ENCODE data around the gene BACE1. TPM values are rescaled to one million over a fixed set of nuclear protein-coding genes. Genes with fewer than 3 reads are reported as not detected.

BACE1 gene
- total RNA-seq = 1 to 10 TPM; 1.8 to 2.7 TPM

- intact Hi-C loops (cut with micrococcal nuclease) = no loop called here
- H3K36me3 Mint-ChIP-seq = no peaks in the 10 kb centered on the region
- peaks cover 11% of the 10 kb centered on the region for H3K27me3 Mint-ChIP-seq
- H3K4me3 Mint-ChIP-seq = peak within 1 kb of the TSS; percentile 72
- H3K4me1 Mint-ChIP-seq (ENCODE audit: low read depth) = peaks cover 12% of the 10 kb centered on the region
- POLR2A ChIA-PET = interaction anchor here (1.8 kb wide), 1 partner anchor 20 kb away, joined by 4 read pairs; no protein-coding TSS in a partner anchor
- CTCF ChIA-PET = no interaction called here
- H3K9me3 Mint-ChIP-seq = no peaks in the 10 kb centered on the region
- H3K27ac Mint-ChIP-seq = no peak within 1 kb of the TSS
- peak; percentile 40 for DNase-seq
Observed at GRCh38 chr11:117316197-117316961, at the start of gene BACE1. BACE1 (minus strand) TSS chr11:117316256; CDS start chr11:117315795, 461 bp downstream.

GRCh38 chr11:117361432-117361831, 45.4 kb upstream of the BACE1 start:
- ChIA-PET CTCF (no interaction called here), POLR2A (no interaction called here)
- Mint-ChIP-seq H3K4me1 (ENCODE audit: low read depth) (no peaks in the 10 kb centered on the region), H3K4me3 (no peak overlapping the region), H3K36me3 (peaks cover 13% of the 10 kb centered on the region), H3K27me3 (no peaks in the 10 kb centered on the region), H3K27ac (no peak overlapping the region), H3K9me3 (no peaks in the 10 kb centered on the region)
- DNase-seq = no peak
- intact Hi-C loops (cut with micrococcal nuclease) = no loop called here

GRCh38 chr11:117356126-117356890, 40.3 kb upstream of the BACE1 start:
- CTCF ChIA-PET = no interaction called here
- POLR2A ChIA-PET = no interaction called here
- no peak overlapping the region for H3K27ac Mint-ChIP-seq

GRCh38 chr11:117354550-117354949, 38.5 kb upstream of the BACE1 start:
- ChIA-PET POLR2A (no interaction called here), CTCF (no interaction called here)
- no peaks in the 10 kb centered on the region for H3K9me3 Mint-ChIP-seq
- intact Hi-C loops (cut with micrococcal nuclease) = no loop called here
- H3K27ac Mint-ChIP-seq = no peak overlapping the region
- no peaks in the 10 kb centered on the region for H3K4me1 Mint-ChIP-seq (ENCODE audit: low read depth)
- H3K36me3 Mint-ChIP-seq = peaks cover 16% of the 10 kb centered on the region
- no peak for DNase-seq
- H3K27me3 Mint-ChIP-seq = no peaks in the 10 kb centered on the region
- H3K4me3 Mint-ChIP-seq = no peak overlapping the region

More at GRCh38 chr11:117356126-117356890, 40.3 kb upstream of the BACE1 start:
- Mint-ChIP-seq H3K4me3 (no peak overlapping the region), H3K36me3 (peaks cover 16% of the 10 kb centered on the region), H3K4me1 (ENCODE audit: low read depth) (no peaks in the 10 kb centered on the region), H3K9me3 (no peaks in the 10 kb centered on the region), H3K27me3 (no peaks in the 10 kb centered on the region)
- DNase-seq = no peak
- intact Hi-C loops (cut with micrococcal nuclease) = no loop called here

GRCh38 chr11:117345039-117345438, 29.0 kb upstream of the BACE1 start:
- H3K4me1 Mint-ChIP-seq (ENCODE audit: low read depth) = no peaks in the 10 kb centered on the region
- ChIA-PET CTCF (interaction anchor here (0.7 kb wide), 1 partner anchor 375 kb away, joined by 3 read pairs; no protein-coding TSS in a partner anchor), POLR2A (interaction anchor here (0.6 to 0.9 kb wide), 2 partner anchors 23 to 954 kb away, joined by 3 to 5 read pairs; no protein-coding TSS in a partner anchor)
- no peaks in the 10 kb centered on the region for H3K27me3 Mint-ChIP-seq
- no peak overlapping the region for H3K27ac Mint-ChIP-seq
- H3K36me3 Mint-ChIP-seq = peaks cover 25% of the 10 kb centered on the region
- H3K9me3 Mint-ChIP-seq = no peaks in the 10 kb centered on the region
- H3K4me3 Mint-ChIP-seq = no peak overlapping the region
- intact Hi-C loops (cut with micrococcal nuclease) = no loop called here
- DNase-seq = no peak

- Mint-ChIP-seq H3K36me3 (peaks cover 20% of the 10 kb centered on the region), H3K9me3 (no peaks in the 10 kb centered on the region), H3K27ac (no peak overlapping the region), H3K27me3 (no peaks in the 10 kb centered on the region), H3K4me1 (ENCODE audit: low read depth) (no peaks in the 10 kb centered on the region), H3K4me3 (no peak overlapping the region)
- intact Hi-C loops (cut with micrococcal nuclease) = no loop called here
- ChIA-PET CTCF (no interaction called here), POLR2A (no interaction called here)
- no peak for DNase-seq
Observed at GRCh38 chr11:117337076-117337475, 21.0 kb upstream of the BACE1 start.

GRCh38 chr11:117335399-117335798, 19.3 kb upstream of the BACE1 start:
- intact Hi-C loops (cut with micrococcal nuclease) = no loop called here
- H3K9me3 Mint-ChIP-seq = no peaks in the 10 kb centered on the region
- H3K36me3 Mint-ChIP-seq = peaks cover 11% of the 10 kb centered on the region
- no peaks in the 10 kb centered on the region for H3K27me3 Mint-ChIP-seq
- DNase-seq = no peak
- CTCF ChIA-PET = no interaction called here
- H3K4me3 Mint-ChIP-seq = no peak overlapping the region
- POLR2A ChIA-PET = interaction anchor here (1.0 kb wide), 1 partner anchor 20 kb away, joined by 4 read pairs; the partner anchor contains the start of gene BACE1
- H3K27ac Mint-ChIP-seq = no peak overlapping the region
- no peaks in the 10 kb centered on the region for H3K4me1 Mint-ChIP-seq (ENCODE audit: low read depth)

- no peak for DNase-seq
- H3K4me1 Mint-ChIP-seq (ENCODE audit: low read depth) = peaks cover 3% of the 10 kb centered on the region
- no peak overlapping the region for H3K27ac Mint-ChIP-seq
- no peak overlapping the region for H3K4me3 Mint-ChIP-seq
- ChIA-PET POLR2A (no interaction called here), CTCF (no interaction called here)
- H3K9me3 Mint-ChIP-seq = no peaks in the 10 kb centered on the region
- H3K36me3 Mint-ChIP-seq = peaks cover 9% of the 10 kb centered on the region
- intact Hi-C loops (cut with micrococcal nuclease) = no loop called here
- H3K27me3 Mint-ChIP-seq = no peaks in the 10 kb centered on the region
Observed at GRCh38 chr11:117334896-117335295, 18.8 kb upstream of the BACE1 start.

- Mint-ChIP-seq H3K27ac (no peak overlapping the region), H3K9me3 (no peaks in the 10 kb centered on the region), H3K4me3 (no peak overlapping the region), H3K4me1 (ENCODE audit: low read depth) (peaks cover 5% of the 10 kb centered on the region), H3K36me3 (peaks cover 6% of the 10 kb centered on the region), H3K27me3 (no peaks in the 10 kb centered on the region)
- ChIA-PET POLR2A (no interaction called here), CTCF (no interaction called here)
- DNase-seq = no peak
- intact Hi-C loops (cut with micrococcal nuclease) = no loop called here
Observed at GRCh38 chr11:117333917-117334316, 17.9 kb upstream of the BACE1 start.

GRCh38 chr11:117332843-117333242, 16.8 kb upstream of the BACE1 start:
- ChIA-PET POLR2A (no interaction called here), CTCF (no interaction called here)
- DNase-seq = no peak
- Mint-ChIP-seq H3K27me3 (no peaks in the 10 kb centered on the region), H3K36me3 (peaks cover 3% of the 10 kb centered on the region), H3K4me1 (ENCODE audit: low read depth) (peaks cover 5% of the 10 kb centered on the region), H3K4me3 (no peak overlapping the region), H3K27ac (no peak overlapping the region), H3K9me3 (no peaks in the 10 kb centered on the region)
- intact Hi-C loops (cut with micrococcal nuclease) = no loop called here

GRCh38 chr11:117328375-117329010, 12.4 kb upstream of the BACE1 start:
- no peak overlapping the region for H3K4me3 Mint-ChIP-seq
- no peaks in the 10 kb centered on the region for H3K9me3 Mint-ChIP-seq
- H3K4me1 Mint-ChIP-seq (ENCODE audit: low read depth) = peaks cover 5% of the 10 kb centered on the region
- no peaks in the 10 kb centered on the region for H3K27me3 Mint-ChIP-seq
- no peak overlapping the region for H3K27ac Mint-ChIP-seq
- DNase-seq = no peak
- peaks cover 3% of the 10 kb centered on the region for H3K36me3 Mint-ChIP-seq
- ChIA-PET CTCF (interaction anchor here (1.3 to 2.3 kb wide), 4 partner anchors 30 to 101 kb away, joined by 3 to 14 read pairs (median 6); partner anchors contain the start of genes PCSK7 and RNF214), POLR2A (interaction anchor here (1.1 to 2.1 kb wide), 3 partner anchors 83 to 184 kb away, joined by 3 to 17 read pairs (median 3); partner anchors contain the start of genes PAFAH1B2 and PCSK7)
- intact Hi-C loops (cut with micrococcal nuclease) = no loop called here

Data from activated CD4-positive, alpha-beta memory T cell treated with anti-CD3 and anti-CD28 coated beads for 36 hours (primary cell).